ENCODE measurements around the gene KCNJ11.

- TF ChIP-seq TAF1 (IDR thresholded peaks at IDR 0.05; ENCODE audit: low read depth): no peak
- no peak for TF ChIP-seq POLR2AphosphoS5 (IDR thresholded peaks at IDR 0.05)
These were observed 1.2 kb downstream of the KCNJ11 start for GRCh38 chr11:17387254-17387653.

Data from neural cell (in vitro differentiated cells).